NCI-H2196 (cell line): ENCODE data around the gene TFPI.
"Not testable (repeated sequence)": the region's sequence is repeated elsewhere in the genome, so short reads cannot be mapped to it uniquely, and the experiment has no call there.

Experiments used
- DNase-seq: peaks from one replicate; lab custom pipeline; 2025; ENCODE audit not compliant: unreplicated experiment; lab: John Stamatoyannopoulos, UW

The TFPI gene

DNA sequence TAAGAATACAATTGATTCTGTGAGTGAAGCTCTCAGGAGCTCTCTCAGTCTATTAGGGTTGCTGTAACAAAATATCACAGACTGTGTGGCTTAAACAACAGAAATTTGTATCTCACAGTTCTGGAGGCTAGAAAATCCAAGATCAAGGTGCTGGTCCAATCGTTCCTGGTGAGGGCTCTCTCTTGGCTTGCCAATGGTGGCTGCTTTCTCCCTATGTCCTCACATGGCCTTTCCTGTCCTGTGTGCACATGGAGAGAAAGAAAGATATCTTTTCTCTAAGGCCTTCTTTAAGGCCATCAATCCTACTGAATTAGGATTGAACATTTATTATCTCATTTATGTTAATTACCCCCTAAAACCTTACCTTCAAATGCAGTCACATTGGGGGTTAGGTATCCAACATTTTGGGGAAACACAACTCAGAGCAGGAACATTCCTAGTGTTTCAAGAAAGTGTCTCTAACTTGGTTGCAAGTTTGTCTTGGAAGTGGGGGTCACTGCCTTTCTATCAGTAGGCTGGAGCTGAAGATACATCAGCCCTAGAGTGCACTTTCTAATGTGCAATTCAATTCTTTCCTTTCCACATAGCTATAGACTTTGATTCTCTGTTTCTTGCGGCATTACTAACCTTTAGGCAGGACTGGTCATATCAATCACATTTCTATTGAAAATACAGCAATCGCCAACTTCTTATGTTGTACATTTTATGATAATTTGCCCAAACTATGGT lies 24.8 kb downstream of the TFPI start:
- no peak for DNase-seq

GRCh38 chr2:187528042-187528441 lies 26.2 kb downstream of the TFPI start:
- no peak for DNase-seq

- DNase-seq, result no peak
Measured at GRCh38 chr2:187527262-187527661, 27.0 kb downstream of the TFPI start.

GRCh38 chr2:187526792-187527191 lies 27.4 kb downstream of the TFPI start:
- DNase-seq, result no peak

DNA sequence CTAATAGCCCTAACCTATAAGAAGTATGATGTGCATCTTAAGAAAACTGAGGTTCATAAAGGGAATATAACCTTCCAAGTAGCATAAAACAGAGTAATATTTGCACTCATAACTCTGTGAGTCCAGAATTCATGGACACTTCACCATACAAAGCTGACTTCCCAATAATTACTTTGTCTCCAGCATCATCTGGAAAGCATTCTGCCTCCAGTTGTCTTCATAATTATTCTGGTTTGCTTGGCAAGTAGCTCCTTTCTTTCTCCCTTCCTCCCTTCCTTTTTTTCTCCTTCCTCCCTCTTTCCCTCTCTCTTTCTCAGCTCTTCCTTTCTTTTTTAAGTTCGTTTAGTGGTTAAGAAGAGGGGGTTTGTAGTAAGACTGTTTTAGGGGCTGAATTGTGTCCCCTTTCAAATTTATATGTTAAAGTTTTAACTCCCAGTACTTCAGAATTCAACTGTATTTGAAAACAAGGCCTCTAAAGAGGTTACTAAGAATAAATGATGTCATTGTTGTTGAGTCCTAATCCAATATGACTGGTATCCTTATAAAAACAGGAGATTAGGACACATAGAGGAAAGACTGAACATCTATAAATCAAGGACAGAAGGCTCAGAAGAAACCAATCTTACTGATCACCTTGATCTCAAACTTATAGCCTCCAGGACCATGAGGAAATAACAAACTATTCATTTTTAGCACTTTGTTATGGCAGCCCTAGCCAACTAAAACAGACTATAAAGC lies 28.9 kb downstream of the TFPI start:
- no peak for DNase-seq

DNA sequence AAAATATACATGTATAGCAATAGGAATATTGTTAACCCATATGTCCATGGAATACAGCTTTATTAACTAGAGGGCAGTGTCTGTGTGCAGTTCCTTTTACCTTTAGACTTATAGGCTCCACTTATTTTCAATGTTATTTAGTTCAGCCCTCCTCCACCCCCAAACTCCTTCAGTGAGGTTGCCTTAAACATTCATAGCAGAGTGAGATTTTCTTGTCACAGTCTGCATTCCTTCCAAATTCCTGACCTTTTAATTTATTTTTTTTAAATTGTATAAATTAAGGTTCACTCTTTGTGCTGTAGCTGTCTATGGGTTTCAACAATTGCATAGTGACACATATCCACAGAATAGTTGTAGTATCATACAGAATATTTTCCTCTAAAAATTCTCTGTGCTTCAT lies 30.9 kb downstream of the TFPI start:
- DNase-seq, result no peak

GRCh38 chr2:187520121-187520624 lies 34.1 kb downstream of the TFPI start:
- no peak for DNase-seq

- DNase-seq, result no peak
Measured at GRCh38 chr2:187519419-187520120, 34.7 kb downstream of the TFPI start.

GRCh38 chr2:187517750-187518361 lies 36.4 kb downstream of the TFPI start:
- not testable (repeated sequence) for DNase-seq

GRCh38 chr2:187516630-187517510 lies 37.4 kb downstream of the TFPI start:
- not testable (repeated sequence) for DNase-seq

DNA sequence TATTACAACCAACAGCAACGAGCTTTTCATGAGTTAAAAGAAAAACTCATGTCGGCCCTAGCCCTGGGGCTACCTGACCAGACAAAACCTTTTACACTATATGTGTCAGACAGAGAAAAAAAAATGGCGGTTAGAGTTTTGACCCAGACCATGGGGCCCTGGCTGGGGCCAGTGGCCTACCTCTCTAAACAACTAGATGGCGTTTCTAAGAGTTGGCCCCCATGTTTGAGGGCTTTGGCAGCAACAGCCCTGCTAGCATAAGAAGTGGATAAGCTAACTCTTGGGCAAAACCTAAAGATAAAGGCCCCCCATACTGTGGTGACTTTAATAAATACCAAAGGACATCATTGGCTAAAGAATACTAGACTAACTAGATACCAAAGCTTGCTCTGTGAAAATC lies 39.3 kb downstream of the TFPI start:
- no peak for DNase-seq

DNA sequence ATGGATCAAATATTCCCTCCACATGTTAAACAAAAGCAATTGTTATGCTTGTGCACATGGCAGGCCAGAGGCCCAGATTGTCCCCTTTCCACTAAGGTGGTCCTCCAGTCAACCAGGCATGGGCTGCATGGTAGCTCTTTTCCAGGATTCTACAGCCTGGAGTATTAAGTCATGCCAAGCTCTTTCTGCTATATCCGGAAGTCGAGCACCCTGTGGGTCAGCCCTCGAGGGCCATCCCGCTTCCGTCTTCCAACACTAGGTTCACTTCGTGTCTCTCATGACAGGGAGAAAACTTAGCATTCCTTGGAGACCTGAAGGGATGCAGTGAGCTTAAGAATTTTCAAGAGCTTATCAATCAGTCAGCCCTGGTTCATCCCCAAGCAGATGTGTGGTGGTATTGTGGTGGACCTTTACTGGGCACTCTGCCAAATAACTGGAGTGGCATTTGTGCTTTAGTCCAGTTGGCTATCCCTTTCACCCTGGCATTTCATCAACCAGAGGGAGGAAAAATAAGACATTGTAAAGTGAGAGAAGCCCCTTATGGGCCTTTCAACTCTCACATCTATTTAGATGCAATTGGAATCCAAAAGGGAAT lies 39.9 kb downstream of the TFPI start:
- DNase-seq, result not testable (repeated sequence)

- not testable (repeated sequence) for DNase-seq
Measured at GRCh38 chr2:187513460-187514234, 40.6 kb downstream of the TFPI start.

GRCh38 chr2:187511356-187512315 lies 42.6 kb downstream of the TFPI start:
- no peak for DNase-seq

GRCh38 chr2:187510419-187511355 lies 43.5 kb downstream of the TFPI start:
- not testable (repeated sequence) for DNase-seq

GRCh38 chr2:187509667-187510417 lies 44.4 kb downstream of the TFPI start:
- no peak for DNase-seq
